Measurements from ENCODE around the gene SEC16B.
"Not testable (repeated sequence)": the region's sequence is repeated elsewhere in the genome, so short reads cannot be mapped to it uniquely, and the experiment has no call there.

The SEC16B gene

GRCh38 chr1:177995369-177995768, 25.5 kb upstream of the SEC16B start:
- no peak for TF ChIP-seq CTCF (IDR thresholded peaks at IDR 0.05; ENCODE audit: borderline replicate concordance, insufficient read depth, low read depth, low read length)
- H3K4me3 ChIP-seq (ENCODE audit: low read depth, low read length), result no peak overlapping the region

GRCh38 chr1:177986281-177986680, 16.4 kb upstream of the SEC16B start:
- not testable (repeated sequence) for H3K4me3 ChIP-seq (ENCODE audit: low read depth, low read length)

- no peak overlapping the region for H3K4me3 ChIP-seq (ENCODE audit: low read depth, low read length)
Observed at GRCh38 chr1:177984761-177985160, 14.9 kb upstream of the SEC16B start.

GRCh38 chr1:177984136-177984525, 14.3 kb upstream of the SEC16B start:
- H3K4me3 ChIP-seq (ENCODE audit: low read depth, low read length), result no peak overlapping the region
- no peak for TF ChIP-seq CTCF (IDR thresholded peaks at IDR 0.05; ENCODE audit: borderline replicate concordance, insufficient read depth, low read depth, low read length)

More at GRCh38 chr1:177984761-177985160, 14.9 kb upstream of the SEC16B start:
- no peak for TF ChIP-seq CTCF (IDR thresholded peaks at IDR 0.05; ENCODE audit: borderline replicate concordance, insufficient read depth, low read depth, low read length)

GRCh38 chr1:177983482-177984135, 13.8 kb upstream of the SEC16B start:
- no peak overlapping the region for H3K4me3 ChIP-seq (ENCODE audit: low read depth, low read length)
- TF ChIP-seq CTCF (IDR thresholded peaks at IDR 0.05; ENCODE audit: borderline replicate concordance, insufficient read depth, low read depth, low read length), result no peak

GRCh38 chr1:177983077-177983476, 13.2 kb upstream of the SEC16B start:
- no peak overlapping the region for H3K4me3 ChIP-seq (ENCODE audit: low read depth, low read length)
- TF ChIP-seq CTCF (IDR thresholded peaks at IDR 0.05; ENCODE audit: borderline replicate concordance, insufficient read depth, low read depth, low read length), result no peak

- TF ChIP-seq CTCF (IDR thresholded peaks at IDR 0.05; ENCODE audit: borderline replicate concordance, insufficient read depth, low read depth, low read length), result no peak
Observed at GRCh38 chr1:177981200-177981599, 11.3 kb upstream of the SEC16B start.

More at GRCh38 chr1:177981200-177981599, 11.3 kb upstream of the SEC16B start:
- H3K4me3 ChIP-seq (ENCODE audit: low read depth, low read length), result no peak overlapping the region

Data from GM12875 (cell line).